Limb (tissue), 2 donors: ENCODE data around the gene COMMD1.
"Not testable (repeated sequence)": the region's sequence is repeated elsewhere in the genome, so short reads cannot be mapped to it uniquely, and the experiment has no call there.

Experiments
- DNase-seq, 2 donors: peaks; one replicate each; pipeline ENCODE4 v3.0.0-alpha.2; 2016; ENCODE audit errors: extremely low spot score in 2 of 2

The COMMD1 gene

DNA sequence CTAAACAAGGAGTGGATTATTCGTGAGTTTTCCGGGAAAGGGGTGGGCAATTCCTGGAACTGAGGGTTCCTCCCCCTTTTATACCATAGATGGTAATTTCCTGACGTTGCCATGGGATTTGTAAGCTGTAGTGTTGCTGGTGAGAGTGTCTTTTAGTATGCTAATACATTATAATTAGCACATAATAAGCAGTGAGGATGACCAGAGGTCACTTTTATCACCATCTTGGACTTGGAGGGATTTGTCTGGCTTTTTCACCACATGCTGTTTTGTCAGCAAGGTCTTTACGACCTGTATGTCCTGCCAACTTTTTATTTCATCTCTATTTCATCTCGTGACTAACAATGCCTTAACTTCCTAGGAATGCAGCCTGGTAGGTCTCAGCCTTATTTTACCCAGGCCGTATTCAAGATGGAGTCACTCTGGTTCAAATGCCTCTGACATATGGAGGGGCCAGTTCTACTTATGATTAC lies 165.7 kb downstream of the COMMD1 start:
- DNase-seq = no peak

DNA sequence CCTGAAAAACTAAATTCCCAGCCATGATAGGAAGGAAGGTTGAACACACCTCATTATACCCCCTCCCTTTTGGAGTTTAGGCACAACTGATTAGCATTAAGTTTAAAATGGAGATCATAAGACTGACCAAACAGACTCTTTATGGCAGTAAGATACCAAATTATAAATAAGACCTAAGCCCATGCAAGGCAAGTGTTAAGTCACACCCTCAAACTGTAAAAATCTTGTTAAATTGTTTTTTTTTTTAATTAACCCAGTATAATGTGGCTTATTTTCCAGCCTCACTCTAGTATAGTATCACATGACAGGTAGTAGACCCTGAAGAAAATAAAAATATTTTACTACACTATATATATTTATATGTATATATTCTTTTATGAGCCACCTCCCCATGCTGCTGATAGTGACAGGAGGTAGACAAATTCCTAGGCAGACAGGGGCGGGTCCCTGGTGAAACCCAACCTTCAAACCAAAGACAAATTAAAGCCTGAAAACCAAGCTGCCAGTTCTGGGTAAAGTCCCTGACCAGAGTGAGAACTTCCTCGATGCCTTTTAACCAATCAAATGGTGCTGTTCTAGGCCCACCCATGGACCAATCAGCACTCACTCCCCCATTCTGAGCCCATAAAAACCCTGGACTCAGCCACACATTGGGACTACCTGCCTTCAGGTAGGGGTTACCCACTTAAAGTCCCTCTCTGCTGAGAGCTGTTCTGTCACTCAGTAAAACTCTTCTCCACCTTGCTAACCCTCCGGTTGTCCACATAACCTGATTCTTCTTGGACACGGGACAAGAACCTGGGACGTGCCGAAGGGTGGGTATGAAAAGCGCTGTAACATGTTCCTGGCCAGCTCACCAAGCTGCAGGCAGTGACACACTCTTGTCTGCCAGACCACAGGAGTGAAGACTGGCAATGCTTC lies 166.5 kb downstream of the COMMD1 start:
- no peak for DNase-seq

DNA sequence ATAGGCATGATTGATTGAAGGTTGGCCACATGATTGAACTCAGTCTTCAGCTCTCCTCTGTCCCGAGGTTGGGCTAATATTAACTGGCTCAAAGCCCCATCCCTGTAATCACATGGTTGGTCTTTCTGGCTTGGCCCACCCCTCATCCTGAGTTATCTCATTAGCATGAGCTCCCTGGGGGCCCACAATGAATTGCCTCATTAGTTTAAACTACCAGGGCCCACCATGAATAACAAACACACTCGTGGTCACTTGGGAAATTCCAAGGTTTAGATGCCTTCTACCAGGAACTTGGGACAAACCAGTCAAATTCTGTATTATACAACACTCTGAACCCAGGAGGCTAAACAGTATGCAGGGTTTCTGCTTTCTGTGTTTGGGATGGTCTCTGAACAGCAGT lies 168.8 kb downstream of the COMMD1 start:
- DNase-seq = no peak

DNA sequence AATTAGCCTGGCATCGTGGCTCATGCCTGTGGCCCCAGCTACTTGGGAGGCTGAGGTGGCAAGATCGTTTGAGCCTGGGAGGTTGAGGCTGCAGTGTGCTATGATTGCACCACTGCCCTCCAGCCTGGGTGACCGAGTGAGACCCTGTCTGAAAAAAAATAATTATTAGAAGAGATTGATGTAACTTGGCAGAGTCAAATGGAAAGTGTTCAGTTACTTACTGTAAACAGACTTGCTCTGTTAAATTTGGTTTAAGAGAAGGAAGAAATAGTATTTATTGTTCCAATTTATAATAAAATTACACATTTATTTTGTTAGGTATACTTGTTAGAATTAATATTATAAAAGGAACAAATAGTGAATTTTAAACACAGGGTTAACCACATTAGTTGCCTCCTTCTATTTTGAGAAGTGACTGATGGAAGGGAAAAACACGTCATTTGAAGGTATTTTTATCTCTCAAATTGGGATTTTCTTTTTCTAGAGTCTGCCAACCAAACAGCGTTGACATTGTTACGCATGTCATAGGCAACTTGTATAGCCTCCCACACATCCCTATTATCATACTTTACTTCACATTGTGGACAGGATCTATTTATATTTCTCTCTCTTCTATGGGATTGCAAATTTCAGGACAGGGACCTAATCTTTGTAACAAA lies 171.6 kb downstream of the COMMD1 start:
- DNase-seq = no peak

DNA sequence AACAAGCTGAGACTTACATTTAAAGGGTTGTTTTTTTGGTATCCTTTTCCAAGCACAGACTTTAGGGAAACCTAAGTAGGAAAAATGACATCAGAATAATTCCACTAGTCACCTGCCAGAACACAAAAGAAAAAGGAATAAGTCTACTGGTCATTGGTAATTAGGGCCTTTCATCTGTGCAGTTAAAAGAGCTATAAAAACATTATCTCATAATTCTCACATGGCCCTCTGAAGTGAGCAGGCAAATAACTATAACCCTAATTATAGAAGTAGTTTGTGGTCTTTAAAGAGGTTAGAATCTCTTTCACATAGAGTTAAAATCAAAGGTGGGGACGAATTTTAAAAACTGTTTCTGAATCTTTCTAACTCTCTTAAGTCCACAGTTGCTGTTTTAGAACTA lies 179.3 kb downstream of the COMMD1 start:
- no peak for DNase-seq

DNA sequence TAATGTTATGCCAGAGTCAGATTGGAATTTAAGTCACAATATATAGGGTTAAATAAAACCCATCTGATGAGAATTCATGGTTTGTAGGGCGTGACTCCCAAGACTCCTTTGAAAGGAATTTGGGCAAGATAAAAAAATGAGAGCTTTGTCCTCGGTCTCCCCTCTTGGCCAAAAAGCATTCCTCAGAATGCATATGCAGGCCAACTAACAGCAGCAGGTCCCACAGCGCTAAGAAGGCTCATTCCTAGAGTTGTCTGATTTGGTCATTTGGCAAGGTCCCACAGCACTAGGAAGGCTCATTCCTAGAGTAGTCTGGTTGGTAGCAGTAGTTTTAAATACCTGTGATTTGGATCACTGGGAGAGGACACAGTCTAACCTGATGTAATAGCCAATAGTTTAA lies 184.2 kb downstream of the COMMD1 start:
- no peak for DNase-seq

DNA sequence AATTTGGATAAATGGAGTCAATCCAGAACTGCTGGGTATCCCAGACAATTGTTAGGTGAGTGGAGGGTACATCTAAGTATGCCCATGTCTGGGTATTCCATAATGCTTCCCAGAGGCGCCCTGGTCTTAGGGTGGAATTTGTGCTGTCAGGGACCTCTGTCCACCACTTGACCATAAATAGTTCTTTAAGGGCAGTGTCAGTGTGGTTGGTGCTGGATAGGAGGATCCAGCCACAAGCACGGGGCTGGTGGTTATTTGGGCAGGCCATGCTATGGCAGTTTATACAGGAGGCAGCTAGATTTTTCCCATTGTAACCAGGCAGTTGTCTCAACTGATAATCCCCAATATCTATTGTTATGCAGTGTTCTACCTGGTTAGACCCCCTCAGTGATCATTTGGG lies 186.0 kb downstream of the COMMD1 start:
- no peak for DNase-seq

DNA sequence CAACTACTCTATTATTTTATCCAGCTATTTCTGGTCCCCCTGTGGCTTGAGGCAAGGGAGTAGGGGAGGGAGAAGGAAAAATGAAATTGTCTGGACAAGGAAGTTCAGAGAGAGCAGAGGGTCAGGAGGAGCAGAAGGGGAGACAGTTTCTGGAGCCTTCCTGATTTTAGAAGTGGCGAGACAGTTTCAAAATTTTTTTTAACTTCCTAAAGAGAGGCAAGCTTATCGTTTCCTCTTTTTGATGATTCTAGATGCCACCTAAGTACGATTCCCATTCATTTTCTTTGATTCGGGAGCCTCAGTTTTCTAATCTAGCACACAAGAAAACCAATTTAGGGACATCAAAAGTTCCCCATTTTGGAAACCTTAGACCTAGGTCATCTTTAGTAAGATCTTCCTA lies 193.6 kb downstream of the COMMD1 start:
- no peak for DNase-seq

DNA sequence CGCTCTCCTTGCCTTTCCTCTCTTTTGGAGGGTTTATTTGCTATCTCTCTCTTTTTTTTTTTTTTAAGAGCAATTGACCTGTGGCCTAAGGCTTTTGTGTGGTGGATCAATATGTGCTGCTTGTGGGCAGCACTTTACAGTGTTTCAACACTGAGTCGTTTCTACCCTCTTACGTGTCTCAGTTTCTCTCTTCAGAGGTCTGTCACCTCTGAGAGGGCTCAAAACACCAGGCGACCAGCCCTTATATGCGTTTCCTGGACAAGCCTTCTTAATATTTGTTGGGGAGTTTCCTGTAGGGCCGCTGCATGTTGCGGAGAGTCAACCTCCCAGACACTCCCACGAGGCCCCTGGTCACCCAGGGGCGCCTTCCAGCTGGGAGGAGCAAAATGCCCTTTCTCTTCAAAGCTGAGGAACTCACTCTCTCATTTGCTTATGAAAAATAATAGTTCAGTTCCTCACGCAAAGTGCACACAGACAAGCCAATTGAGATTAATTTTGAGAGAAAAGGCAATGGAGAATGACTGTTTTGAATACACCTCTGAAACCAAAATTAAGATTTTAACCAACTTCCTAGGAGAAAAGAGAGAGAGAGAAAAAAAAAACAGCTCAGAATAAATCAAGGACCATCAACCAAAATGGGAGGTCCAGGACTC lies 194.2 kb downstream of the COMMD1 start:
- DNase-seq = no peak

DNA sequence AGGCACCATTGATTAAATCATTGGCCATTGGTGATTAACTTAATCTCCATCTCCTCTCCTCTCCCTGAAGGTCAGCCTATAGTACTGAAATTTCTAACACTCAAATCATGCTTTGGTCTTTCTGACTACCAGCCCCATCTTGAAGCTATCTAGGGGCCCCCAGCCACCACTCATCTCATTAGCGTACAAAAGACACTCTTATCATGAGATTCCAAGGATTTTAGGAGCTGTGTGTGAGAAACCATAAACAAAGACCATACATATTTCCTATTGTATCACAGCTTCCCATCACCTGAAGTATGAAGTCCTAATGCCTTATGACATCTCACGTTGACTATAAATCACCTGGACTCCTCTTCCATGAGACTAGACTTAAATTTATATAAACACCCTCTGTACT lies 196.4 kb downstream of the COMMD1 start:
- no peak for DNase-seq

DNA sequence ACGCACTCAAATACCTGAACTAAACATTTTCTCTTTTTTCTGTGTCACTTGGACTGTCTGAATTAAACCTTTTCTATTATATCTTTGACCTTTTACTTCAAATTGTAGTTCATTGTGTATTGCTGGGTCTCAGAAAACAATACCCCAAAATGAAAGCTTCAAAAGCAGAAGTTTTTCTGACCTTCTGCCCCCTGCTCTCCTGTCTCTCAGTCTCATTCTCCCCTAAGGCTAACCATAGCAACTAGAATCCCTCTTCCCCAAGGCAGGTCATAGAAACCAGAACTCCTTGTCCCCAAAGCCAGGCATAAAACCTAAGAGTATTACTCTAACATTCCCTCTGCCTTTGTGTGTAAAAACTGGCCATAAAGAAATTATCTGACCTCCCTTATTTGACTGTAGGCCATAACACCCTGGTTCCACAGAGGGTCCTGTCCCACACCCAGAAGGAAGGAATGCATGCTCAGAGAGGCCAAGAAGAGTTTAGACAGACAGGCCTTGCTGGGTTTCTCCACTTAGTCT lies 197.0 kb downstream of the COMMD1 start:
- no peak for DNase-seq

DNA sequence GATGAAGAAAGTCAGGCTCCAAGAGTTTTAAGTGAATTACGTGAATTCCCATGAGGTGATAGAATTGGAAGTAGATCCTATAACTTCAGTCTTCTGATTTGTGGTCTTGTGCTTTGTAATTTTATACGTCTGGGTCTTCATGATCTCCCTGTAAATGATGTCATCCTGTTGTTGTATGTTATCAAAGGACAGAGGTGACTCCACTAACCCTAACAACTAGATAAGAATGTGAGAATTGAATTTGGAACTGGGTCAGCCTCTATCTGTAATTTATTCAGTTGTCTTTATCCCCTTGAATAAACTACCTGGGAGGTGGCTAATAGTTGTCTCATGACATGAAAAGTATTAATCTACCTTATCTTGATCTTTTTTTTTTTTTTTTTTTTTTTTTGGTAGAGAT lies 204.1 kb downstream of the COMMD1 start:
- no peak for DNase-seq

DNA sequence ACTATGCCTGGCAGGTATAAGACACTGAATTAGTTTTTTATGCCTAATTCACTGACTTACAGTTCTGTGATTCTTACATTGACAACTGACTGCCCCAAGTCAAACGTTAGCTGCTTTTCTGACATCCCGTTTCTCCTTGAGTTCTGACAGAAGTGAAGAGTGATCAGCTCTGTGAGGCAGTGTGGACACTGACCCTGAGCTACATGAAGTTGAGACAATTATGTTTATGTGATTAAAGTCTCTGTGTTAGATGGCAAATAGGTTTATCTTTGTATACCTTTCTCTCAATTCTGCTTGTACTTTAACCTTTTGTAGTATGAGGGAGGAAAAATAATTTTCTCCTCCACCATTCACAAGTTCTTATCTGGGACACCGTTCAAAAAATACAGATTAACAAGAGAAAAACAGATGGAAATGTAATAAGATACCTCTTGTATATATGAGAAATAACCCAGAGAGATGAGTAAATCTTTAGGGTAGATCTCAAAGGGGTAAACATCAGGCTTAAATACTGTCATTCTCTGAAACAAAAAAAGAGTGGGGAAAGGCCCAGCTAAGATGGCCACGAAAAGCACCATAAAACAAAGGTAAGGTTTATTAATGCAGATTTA lies 205.0 kb downstream of the COMMD1 start:
- no peak for DNase-seq

DNA sequence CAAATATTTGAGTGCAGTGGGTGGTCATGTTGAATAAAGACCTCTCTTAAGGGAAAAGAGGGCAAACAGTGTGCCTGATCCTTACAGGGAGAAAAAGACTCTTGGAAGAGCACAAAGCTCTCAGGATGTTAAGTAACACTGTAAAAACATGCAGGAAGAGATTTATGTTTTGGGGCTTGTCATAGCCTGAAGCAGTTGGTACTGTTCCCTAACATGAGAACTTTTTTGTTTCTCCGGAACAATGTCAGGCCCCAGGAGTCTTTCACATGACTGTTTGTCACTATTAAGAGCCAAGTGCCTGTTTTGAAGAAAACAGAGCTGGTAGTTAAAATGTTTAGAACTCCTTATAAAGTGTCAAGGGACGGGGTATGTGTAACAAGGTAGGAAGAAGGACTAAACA lies 206.7 kb downstream of the COMMD1 start:
- DNase-seq = no peak

DNA sequence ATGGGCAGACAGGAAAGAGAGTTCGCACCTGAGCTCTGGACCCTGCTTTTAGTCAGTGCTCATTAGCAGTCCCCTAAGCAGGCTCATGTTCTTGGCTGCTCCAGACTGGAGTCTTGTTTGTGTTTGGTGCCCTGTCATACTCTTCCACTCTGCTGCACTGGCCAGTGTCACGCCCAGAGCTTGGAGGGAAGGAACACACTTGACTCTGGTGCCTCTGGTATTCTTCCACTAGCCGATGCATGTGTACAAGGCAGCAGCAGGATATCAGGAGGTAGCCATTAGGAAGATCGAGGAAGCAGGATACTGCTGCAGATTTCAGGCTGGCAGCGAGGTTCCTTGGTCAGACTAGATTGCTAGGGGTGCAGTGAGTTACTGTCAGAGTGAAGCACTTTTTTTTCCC lies 209.1 kb downstream of the COMMD1 start:
- DNase-seq = no peak

DNA sequence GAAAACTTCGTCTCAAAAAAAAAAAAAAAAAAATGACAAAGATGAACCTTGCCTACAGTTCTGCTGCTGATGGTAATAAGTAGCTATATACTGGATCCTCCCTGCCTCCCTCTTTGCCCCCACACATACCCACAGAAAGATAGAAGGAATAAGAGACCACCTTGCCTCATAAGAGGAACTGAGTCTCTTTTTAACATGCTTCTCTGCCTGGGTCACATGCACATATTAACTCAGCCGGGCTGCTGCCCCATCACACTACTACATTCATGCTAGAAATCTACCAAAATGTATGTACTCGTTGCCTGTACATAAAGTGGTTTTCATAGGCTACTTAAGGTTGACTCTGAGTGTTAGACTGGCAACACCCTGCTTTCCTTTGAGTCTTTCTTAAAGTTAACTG lies 211.5 kb downstream of the COMMD1 start:
- no peak for DNase-seq

DNA sequence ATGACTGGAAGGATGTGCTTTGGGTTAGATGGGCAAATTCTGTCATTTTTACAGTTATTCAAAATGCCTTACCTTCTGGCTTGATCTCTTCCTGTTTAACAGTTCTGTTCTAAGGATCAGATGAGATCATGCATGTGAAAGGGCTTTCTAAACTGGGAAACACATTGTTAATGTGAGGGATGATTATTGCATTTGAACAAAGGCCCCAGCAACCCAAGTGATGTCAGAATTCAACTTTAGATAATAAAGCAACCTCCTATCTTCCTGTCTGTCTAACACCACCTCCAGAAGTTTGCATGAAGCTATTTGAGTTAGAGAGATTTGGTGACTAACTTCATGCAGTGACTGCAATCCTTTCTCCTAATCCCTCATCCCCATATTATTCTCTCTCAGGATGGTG lies 212.7 kb downstream of the COMMD1 start:
- DNase-seq = no peak

DNA sequence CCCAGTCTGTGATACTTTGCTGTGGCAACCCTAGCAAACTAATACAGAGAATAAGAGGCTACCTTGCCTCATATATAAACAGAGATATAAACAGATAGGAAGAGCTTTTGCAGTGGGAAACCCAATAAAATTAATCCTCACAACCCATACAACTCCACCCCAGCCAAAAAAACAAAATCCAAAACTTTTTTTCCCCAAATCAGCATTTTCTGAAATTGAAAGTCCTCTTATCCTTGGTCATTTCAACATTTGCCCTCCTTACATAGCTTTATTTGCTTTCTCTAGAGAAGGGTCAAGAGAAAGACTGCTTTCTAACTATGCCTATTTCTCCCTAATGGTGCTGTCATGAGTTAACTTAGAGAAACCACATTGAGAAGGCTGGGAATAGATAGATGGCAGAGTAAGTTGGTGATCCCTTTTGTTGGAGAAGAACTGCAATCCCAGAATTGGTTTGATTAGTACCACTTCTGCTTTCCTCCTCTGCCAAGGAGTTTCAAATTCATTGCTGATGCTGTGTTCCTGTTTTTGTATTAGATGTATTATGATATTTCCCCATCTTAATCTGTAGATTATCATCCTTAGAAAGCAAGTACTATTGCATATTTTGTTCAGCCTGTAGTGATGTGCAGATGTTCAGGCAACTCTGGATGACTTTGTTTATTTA lies 214.0 kb downstream of the COMMD1 start:
- no peak for DNase-seq

DNA sequence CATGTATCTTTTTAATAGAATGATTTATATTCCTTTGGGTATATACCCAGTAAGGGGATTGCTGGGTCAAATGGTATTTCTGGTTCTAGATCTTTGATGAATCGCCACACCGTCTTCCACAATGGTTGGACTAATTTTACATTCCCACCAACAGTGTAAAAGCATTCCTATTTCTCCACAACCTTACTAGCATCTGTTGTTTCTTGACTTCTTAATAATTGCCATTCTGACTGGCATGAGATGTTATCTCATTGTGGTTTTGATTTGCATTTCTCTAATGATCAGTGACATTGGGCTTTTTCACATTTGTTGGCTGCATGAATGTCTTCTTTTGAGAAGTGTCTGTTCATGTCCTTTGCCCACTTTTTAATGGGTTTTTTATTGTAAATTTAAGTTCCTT lies 220.8 kb downstream of the COMMD1 start:
- not testable (repeated sequence) for DNase-seq

DNA sequence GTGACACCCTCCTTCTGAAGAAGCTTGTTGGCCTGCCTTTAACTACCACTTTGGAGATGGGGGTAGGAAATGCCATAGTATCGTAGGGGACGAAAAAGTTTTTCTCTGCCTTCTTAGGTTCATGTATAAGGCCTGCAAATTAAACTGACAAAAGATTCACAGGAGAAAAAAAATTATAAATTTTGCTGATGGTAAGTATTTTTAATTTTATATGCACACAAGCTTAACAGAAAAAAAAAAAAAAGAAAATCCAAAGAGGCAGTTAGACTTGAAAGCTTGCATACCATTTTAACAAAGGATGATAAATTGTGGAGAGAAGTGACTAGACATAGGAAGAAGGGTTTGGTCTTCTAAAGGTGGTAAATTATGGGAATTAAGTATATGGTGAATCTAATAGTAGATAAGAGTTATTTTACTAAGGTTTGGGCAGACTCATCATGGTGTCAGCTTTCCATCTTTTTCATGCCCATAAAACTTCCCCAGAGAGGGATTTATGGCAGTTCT lies 227.9 kb downstream of the COMMD1 start:
- DNase-seq = no peak
